GM04503 (cell line): ENCODE results near the gene HECTD2.
"Not testable (repeated sequence)": the region's sequence is repeated elsewhere in the genome, so short reads cannot be mapped to it uniquely, and the experiment has no call there.

ENCODE experiments used
- DNase-seq: peaks from one replicate; pipeline ENCODE4 v3.0.0-alpha.2; 2012; ENCODE audit warnings: low read depth

HECTD2 gene

GRCh38 chr10:91537614-91538383 is 127.7 kb downstream of the HECTD2 start:
- DNase-seq: no peak

DNA sequence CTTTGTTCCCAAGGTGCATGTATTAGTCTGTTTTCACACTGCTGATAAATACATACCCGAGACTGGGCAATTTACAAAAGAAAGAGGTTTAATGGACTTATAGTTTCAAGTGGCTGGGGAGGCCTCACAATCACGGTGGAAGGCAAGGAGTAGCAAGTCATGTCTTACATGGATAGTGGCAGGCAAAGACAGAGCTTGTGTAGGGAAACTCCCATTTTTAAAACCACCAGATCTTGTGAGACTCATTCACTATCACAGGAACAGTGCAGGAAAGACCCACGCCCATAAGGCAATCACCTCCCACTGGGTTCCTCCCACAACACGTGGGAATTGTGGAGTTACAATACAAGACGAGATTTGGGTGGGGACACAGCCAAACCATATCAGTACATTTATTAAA is 129.8 kb downstream of the HECTD2 start:
- no peak for DNase-seq

DNA sequence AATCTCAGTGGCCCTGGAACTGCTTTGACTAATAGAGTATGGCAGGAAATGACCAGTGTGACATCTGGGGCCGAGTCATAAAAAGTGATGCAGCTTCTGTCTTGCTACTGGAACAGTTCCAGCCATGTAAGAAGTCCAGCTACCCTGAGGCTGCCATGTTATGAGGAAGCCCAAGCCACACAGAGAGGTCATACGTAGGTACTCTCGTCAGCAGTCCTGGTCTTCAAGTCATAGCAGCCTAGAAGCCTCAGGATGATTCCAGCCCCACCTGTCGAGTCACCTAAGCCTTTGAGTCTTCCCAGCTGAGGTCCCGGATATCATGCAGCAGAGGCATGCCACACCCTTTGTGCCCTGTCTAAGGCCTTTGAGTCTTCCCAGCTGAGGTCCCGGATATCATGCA is 130.6 kb downstream of the HECTD2 start:
- no peak for DNase-seq

DNA sequence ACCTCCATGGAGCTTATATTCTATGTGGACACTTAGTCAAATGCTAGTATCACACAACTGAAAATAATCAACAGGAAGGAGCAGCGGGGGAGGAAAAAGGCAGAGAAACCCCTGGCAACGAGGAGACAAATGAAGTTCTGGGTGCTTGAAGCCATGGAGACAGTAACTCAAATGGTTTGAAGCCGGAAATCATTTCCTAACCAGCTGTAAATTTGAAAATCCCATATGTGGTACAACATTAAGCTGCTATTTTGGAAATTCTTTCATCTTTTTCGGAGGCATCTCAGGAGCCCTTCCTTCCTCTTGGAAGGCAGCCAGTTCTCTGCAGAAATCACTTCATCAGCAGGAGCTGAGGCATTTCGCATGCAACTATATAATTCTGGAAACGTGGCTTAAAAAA is 131.3 kb downstream of the HECTD2 start:
- no peak for DNase-seq

DNA sequence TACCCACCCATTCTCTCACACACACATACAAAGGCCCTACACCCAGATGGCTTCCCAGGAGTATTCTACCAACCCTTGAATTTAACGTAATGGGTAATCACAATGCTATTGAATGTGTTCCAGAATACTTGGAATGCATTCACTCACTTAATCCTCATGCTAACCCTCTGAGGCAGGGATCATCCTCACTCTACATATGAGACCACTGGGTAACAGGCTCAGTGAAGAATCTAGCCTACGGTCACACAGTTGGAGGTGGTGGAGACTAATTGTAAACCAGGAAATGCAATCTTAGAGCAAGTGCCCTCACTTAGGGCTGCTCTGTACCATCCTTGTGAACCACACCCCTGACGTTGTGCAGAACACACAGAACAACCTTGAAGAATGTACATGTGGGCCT is 135.2 kb downstream of the HECTD2 start:
- no peak for DNase-seq

GRCh38 chr10:91545838-91546237 is 135.7 kb downstream of the HECTD2 start:
- DNase-seq: no peak

DNA sequence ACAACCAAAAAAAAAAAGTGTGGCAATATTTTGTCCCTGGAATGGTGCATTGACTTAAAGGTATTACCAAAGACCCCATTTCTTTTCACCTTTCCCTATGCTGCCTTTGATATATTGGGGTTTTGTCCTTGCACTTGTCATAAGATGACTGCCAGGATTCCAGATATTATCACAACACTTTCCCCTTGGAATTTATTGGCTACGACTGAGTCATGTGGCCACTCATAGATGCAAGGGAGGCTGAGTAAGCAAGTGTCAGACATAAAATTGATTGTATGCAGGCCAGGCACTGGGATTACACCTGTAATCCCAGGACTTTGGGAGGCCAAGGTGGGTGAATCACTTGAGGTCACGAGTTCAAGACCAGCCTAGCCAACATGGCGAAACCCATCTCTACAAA is 139.1 kb downstream of the HECTD2 start:
- DNase-seq: no peak

DNA sequence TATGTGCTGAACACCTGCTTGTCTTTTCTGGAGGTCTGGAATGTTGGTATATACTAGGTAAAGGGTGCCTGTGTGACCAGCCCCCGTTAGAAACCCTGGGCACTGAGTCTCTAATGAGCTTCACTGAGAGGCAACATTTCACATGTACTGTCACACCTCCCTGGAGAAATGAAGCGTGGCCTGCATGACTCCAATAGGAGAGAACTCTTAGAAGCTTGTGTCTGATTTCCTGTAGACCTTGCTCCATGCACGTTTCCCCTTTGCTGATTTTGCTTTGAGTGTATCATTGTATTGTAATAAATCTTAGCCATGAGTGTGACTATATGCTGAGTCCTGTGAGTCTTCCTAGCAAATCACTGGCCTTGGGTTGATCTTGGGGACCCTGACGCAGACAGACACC is 139.9 kb downstream of the HECTD2 start:
- no peak for DNase-seq

DNA sequence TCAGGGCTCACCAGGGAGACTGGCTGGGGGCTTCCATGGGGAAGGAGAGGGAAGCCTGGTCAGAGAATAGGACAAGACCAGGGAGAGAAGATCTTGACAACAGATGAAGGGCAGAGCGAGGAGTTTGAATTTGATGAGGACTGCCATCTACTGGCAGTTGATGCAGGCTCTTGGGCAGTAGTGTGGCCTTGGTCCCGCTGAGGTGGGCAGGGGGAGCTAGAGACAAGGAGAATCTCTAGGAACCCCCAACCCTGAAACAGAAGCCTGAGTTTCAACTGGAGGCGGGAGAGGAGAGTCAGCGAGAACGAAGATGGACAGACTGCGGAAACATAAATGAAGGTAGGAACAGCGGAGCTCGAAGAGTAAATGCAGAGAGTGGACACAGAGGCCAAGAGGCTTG is 141.7 kb downstream of the HECTD2 start:
- no peak for DNase-seq

- no peak for DNase-seq
Measured at GRCh38 chr10:91552274-91553095, 142.3 kb downstream of the HECTD2 start.

DNA sequence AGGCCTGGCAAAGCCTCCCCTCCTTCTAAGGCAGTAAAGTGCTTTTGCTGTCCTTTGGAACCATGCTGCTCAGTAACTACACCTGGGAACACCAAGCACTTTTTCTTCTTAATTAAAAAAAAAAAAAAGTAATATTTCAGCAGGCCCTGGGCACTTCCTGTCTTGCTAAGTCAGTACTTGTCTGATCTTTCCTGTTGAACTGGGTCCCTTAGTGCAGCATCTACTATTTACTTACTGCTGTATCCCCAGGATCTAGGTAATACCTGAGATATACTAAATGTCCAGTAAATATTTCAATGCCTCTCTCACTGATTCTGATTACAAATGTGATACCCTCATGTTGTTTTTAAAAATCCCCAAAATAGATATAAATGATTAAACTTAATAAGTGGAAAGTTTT is 145.3 kb downstream of the HECTD2 start:
- DNase-seq: no peak

DNA sequence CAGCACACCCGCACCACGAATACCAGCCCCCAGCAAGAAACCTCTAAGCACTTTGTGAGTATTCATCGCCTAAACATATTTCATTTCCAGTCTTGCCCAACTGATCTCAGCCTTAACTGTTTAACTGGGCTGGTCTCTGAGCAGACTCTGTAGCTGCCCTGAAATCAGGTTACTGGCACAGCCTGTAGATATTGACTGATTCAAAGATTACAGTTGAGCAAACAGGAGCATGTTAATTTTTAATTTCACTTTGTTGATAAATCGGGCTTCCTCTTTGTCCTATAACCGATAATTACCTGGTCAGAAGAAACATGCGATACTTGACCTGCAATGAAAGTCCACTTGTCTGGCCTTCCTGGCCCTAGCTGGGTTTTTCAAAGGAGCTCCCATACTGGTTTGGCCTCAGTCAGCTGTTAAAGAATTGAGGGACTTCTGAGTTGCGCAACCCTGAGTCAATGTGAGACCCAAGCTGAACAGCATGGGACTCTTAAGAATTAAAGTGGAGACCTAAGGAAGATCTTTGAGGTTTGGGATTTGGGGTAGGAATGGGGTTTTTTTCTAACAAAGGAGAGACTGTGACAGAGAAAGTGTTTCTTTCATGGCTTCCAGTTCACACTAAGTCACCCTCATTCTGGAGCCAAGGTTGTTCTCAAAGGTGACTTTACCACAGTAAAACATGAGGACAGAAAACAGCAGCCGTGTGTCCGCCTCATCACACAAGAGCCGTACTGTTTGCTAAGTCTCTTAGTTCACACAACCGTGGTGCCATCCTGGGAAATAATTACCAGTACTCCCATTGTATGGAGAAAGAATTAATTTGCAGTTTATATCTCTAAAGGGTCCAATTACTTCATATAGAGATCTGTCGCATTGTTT is 146.8 kb downstream of the HECTD2 start:
- no peak for DNase-seq

GRCh38 chr10:91557651-91558111 is 147.5 kb downstream of the HECTD2 start:
- DNase-seq: no peak

- no peak for DNase-seq
Measured at GRCh38 chr10:91558473-91558872, 148.3 kb downstream of the HECTD2 start.

- DNase-seq: no peak
Measured at GRCh38 chr10:91559169-91559568, 149.0 kb downstream of the HECTD2 start.

- no peak for DNase-seq
Measured at GRCh38 chr10:91559750-91560149, 149.6 kb downstream of the HECTD2 start.

GRCh38 chr10:91560827-91561226 is 150.7 kb downstream of the HECTD2 start:
- not testable (repeated sequence) for DNase-seq

DNA sequence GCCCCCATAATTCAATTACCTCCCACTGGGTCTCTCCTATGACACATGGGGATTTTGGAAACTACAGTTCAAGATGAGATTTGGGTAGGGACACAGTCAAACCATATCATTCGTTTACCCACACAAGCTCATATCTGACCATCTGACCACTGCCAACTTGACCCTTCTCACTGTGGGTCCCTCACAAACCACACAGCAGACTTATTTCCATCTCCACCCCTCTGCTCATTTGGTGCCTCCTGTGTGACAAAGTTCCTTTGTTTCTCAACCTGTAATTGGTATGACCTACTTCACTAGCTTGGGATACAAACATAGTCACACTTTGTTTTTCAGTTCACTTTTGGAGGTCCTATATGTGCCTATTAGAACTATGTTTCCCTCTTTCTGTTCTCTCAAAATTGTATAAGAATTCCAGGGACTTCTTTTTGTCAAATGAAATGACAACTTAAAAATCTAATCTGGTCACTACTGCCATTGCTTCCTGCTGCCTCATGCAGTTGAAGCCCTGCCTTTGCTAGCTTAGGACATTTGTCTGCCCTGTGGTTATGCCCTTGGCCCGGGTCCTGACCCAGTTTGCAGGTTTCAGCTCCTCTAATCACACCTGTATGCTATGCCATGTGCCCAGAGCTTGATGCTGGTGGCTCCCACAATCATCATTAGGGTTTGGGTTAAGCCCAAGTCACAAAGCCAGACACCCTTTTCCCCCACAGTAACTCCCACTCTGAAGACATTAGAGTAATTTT is 152.9 kb downstream of the HECTD2 start:
- DNase-seq: no peak

DNA sequence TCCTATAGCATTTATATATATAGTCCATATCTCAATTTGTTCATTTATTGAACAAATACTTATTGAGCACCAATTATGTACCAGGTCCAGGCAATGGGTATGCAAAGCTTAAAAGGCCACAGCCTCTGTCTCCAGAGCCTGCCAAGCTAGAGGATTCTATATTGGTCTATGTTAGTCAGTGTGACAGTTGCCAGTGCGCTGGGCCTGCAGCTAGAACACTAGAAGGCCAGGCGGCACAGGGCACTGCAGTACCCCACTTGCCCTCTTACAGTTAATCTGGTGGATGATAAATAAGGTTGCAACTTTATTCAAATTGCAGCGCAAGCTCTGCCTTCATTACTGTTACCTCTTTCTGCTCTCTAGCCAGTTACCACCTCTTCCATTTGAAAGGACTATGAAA is 153.9 kb downstream of the HECTD2 start:
- DNase-seq: no peak
